ENCODE data around the gene KCND2. TPM values are rescaled to one million over a fixed set of nuclear protein-coding genes. Genes with fewer than 3 reads are reported as not detected.

KCND2 gene
- total and polyA plus RNA-seq, 2 donors from 2014 or later = 0.19 TPM; not detected in 1

DNA sequence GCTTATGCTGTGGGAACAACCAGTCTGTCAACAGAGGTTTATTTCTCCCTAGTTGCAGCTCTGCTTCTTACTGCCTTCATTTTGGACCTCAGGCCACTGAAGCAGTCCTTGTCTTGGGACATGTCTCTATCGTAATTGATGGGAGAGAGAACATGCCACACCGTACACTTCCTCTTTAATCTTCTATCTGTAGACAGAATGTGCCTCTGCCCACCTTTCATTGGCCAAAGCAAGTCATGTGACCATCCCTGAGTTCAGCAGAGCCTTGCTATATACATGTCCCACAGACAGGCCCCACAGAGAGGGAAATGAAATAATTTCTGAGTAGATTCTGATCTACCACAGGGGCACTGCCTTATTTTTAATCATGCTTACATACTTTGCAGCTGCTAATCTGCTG, 98.0 kb downstream of the KCND2 start:
- DNase-seq (no peak), FAIRE-seq (no peak)
- H3K27ac ChIP-seq (ENCODE audit: low read depth in 2 of 2, low read length in 2 of 2) = no peak overlapping the region
- H3K9ac ChIP-seq (ENCODE audit: low read length in 3 of 3) = no peak overlapping the region
- TF ChIP-seq, protein P1, sequence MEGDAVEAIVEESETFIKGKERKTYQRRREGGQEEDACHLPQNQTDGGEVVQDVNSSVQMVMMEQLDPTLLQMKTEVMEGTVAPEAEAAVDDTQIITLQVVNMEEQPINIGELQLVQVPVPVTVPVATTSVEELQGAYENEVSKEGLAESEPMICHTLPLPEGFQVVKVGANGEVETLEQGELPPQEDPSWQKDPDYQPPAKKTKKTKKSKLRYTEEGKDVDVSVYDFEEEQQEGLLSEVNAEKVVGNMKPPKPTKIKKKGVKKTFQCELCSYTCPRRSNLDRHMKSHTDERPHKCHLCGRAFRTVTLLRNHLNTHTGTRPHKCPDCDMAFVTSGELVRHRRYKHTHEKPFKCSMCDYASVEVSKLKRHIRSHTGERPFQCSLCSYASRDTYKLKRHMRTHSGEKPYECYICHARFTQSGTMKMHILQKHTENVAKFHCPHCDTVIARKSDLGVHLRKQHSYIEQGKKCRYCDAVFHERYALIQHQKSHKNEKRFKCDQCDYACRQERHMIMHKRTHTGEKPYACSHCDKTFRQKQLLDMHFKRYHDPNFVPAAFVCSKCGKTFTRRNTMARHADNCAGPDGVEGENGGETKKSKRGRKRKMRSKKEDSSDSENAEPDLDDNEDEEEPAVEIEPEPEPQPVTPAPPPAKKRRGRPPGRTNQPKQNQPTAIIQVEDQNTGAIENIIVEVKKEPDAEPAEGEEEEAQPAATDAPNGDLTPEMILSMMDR (IDR thresholded peaks at IDR 0.05; ENCODE audit: borderline replicate concordance, extremely low read depth, insufficient read depth) = no peak
- H3K27me3 ChIP-seq (ENCODE audit: control insufficient read depth, insufficient read depth, low read length) = no peaks in the 10 kb centered on the region
- H3K9me3 ChIP-seq (ENCODE audit: control insufficient read depth in 2 of 3, insufficient read depth in 1 of 3, low read length in 3 of 3) = no peaks in the 10 kb centered on the region
- H3K36me3 ChIP-seq (ENCODE audit: control insufficient read depth in 2 of 3, insufficient read depth in 3 of 3, low read length in 3 of 3) = no peaks in the 10 kb centered on the region
- no peak overlapping the region for H3K4me3 ChIP-seq (ENCODE audit: low read length in 3 of 3)
- H3K4me1 ChIP-seq (ENCODE audit: control insufficient read depth in 2 of 3, insufficient read depth in 2 of 3, low read depth in 1 of 3, low read length in 3 of 3) = no peaks in the 10 kb centered on the region
- intact Hi-C loops (cut with DNase I) = no loop called here

GRCh38 chr7:120373174-120373573, 100.2 kb downstream of the KCND2 start:
- H3K36me3 ChIP-seq (ENCODE audit: control insufficient read depth in 2 of 3, insufficient read depth in 3 of 3, low read length in 3 of 3) = no peaks in the 10 kb centered on the region
- TF ChIP-seq, protein P1 (IDR thresholded peaks at IDR 0.05; ENCODE audit: borderline replicate concordance, extremely low read depth, insufficient read depth) = no peak
- H3K9me3 ChIP-seq (ENCODE audit: control insufficient read depth in 2 of 3, insufficient read depth in 1 of 3, low read length in 3 of 3) = no peaks in the 10 kb centered on the region
- no peaks in the 10 kb centered on the region for H3K27me3 ChIP-seq (ENCODE audit: control insufficient read depth, insufficient read depth, low read length)
- H3K27ac ChIP-seq (ENCODE audit: low read depth in 2 of 2, low read length in 2 of 2) = no peak overlapping the region
- FAIRE-seq (no peak), DNase-seq (no peak)
- H3K4me1 ChIP-seq (ENCODE audit: control insufficient read depth in 2 of 3, insufficient read depth in 2 of 3, low read depth in 1 of 3, low read length in 3 of 3) = no peaks in the 10 kb centered on the region
- intact Hi-C loops (cut with DNase I) = no loop called here
- H3K4me3 ChIP-seq (ENCODE audit: low read length in 3 of 3) = no peak overlapping the region
- H3K9ac ChIP-seq (ENCODE audit: low read length in 3 of 3) = no peak overlapping the region

GRCh38 chr7:120394595-120394994, 121.6 kb downstream of the KCND2 start:
- TF ChIP-seq, protein P1 (IDR thresholded peaks at IDR 0.05; ENCODE audit: borderline replicate concordance, extremely low read depth, insufficient read depth) = no peak
- Histone ChIP-seq H3K27ac (ENCODE audit: low read depth in 2 of 2, low read length in 2 of 2) (no peak overlapping the region), H3K9me3 (ENCODE audit: control insufficient read depth in 2 of 3, insufficient read depth in 1 of 3, low read length in 3 of 3) (no peaks in the 10 kb centered on the region), H3K4me1 (ENCODE audit: control insufficient read depth in 2 of 3, insufficient read depth in 2 of 3, low read depth in 1 of 3, low read length in 3 of 3) (no peaks in the 10 kb centered on the region), H3K9ac (ENCODE audit: low read length in 3 of 3) (no peak overlapping the region), H3K4me3 (ENCODE audit: low read length in 3 of 3) (no peak overlapping the region), H3K36me3 (ENCODE audit: control insufficient read depth in 2 of 3, insufficient read depth in 3 of 3, low read length in 3 of 3) (no peaks in the 10 kb centered on the region), H3K27me3 (ENCODE audit: control insufficient read depth, insufficient read depth, low read length) (no peaks in the 10 kb centered on the region)
- FAIRE-seq (no peak), DNase-seq (no peak)
- intact Hi-C loops (cut with DNase I) = no loop called here

DNA sequence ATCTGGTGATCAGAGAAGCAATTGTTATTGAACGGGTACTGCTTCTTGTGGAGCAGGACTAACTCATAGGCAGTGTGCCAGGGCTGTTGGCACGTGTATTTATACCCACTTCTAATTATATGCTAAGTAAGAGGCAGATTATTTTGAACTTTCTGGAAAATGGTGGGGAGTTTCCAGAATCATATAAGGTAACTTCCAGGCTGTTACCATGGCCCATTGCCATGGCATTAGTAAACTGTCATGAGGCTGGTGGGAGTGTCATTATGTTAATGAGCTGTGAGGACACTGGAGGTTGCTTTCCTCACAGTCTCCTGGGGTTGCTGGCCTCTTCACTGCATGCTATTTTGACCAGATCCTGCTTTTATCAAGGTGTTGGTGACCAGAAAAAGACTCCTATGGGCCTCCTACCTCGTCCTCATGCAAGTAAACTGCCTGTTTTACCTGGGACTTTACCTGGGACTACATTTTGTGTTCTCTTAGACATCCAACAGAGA, 122.6 kb downstream of the KCND2 start:
- TF ChIP-seq, protein P1 (IDR thresholded peaks at IDR 0.05; ENCODE audit: borderline replicate concordance, extremely low read depth, insufficient read depth) = no peak
- Histone ChIP-seq H3K27ac (ENCODE audit: low read depth in 2 of 2, low read length in 2 of 2) (no peak overlapping the region), H3K9me3 (ENCODE audit: control insufficient read depth in 2 of 3, insufficient read depth in 1 of 3, low read length in 3 of 3) (no peaks in the 10 kb centered on the region), H3K4me1 (ENCODE audit: control insufficient read depth in 2 of 3, insufficient read depth in 2 of 3, low read depth in 1 of 3, low read length in 3 of 3) (no peaks in the 10 kb centered on the region), H3K36me3 (ENCODE audit: control insufficient read depth in 2 of 3, insufficient read depth in 3 of 3, low read length in 3 of 3) (no peaks in the 10 kb centered on the region), H3K9ac (ENCODE audit: low read length in 3 of 3) (no peak overlapping the region), H3K27me3 (ENCODE audit: control insufficient read depth, insufficient read depth, low read length) (no peaks in the 10 kb centered on the region), H3K4me3 (ENCODE audit: low read length in 3 of 3) (no peak overlapping the region)
- FAIRE-seq (no peak), DNase-seq (no peak)
- intact Hi-C loops (cut with DNase I) = no loop called here
